ENCODE data around the gene MFN2.

DNA sequence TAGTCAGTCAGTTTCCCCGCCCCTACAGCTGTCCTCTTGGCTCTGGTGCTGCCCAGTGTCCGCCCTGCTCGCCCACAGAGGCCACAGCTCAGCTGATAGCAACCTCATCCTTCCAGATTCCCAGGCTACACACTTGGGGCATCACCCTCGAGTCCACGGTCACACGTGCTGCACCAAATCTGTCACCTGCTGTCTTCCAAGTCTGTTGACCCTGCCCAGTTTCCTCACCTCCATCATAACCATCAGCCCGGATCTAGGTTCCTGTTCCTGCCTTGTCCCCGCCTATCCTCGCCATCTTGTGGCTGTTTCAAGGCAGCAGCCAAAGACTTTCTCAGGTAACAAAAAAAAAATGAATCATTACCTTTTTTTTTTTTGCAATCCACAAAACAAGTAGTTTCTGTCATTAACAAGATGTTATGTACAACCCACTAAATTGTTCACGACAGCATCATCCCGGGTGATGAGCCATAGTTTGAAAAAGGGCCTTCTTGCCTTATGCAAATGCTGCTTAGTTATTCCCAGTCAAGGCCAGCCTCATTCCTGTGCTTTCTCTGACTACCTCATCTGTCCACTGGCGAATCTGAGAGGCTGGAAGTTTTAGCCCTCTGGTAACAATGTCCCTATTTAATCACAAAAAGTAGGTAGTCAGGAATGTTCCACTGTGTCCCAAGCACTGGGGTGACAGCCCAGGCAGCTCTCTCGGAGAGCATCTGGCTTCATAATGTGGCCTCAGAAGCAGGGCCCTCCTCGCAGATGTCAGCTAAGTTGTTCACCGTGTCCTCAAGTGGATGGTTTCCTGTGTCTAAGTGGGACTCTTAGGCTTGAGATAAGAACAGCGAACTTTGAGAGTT lies 34.1 kb downstream of the MFN2 start:
- TF ChIP-seq, protein P1, sequence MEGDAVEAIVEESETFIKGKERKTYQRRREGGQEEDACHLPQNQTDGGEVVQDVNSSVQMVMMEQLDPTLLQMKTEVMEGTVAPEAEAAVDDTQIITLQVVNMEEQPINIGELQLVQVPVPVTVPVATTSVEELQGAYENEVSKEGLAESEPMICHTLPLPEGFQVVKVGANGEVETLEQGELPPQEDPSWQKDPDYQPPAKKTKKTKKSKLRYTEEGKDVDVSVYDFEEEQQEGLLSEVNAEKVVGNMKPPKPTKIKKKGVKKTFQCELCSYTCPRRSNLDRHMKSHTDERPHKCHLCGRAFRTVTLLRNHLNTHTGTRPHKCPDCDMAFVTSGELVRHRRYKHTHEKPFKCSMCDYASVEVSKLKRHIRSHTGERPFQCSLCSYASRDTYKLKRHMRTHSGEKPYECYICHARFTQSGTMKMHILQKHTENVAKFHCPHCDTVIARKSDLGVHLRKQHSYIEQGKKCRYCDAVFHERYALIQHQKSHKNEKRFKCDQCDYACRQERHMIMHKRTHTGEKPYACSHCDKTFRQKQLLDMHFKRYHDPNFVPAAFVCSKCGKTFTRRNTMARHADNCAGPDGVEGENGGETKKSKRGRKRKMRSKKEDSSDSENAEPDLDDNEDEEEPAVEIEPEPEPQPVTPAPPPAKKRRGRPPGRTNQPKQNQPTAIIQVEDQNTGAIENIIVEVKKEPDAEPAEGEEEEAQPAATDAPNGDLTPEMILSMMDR (IDR thresholded peaks at IDR 0.05): no peak
- TF ChIP-seq POLR2AphosphoS5 (IDR thresholded peaks at IDR 0.05; ENCODE audit: low read depth, low read length): no peak
